ENCODE results near the gene BAIAP2.
"Not testable (repeated sequence)": the region's sequence is repeated elsewhere in the genome, so short reads cannot be mapped to it uniquely, and the experiment has no call there.

Gene BAIAP2

GRCh38 chr17:81138500-81138899 is 103.5 kb downstream of the BAIAP2 start:
- Mint-ChIP-seq H3K9me3 (peaks cover 19% of the 10 kb centered on the region), H3K4me3 (no peak overlapping the region), H3K27ac (no peak overlapping the region), H3K4me1 (no peaks in the 10 kb centered on the region), H3K27me3 (no peaks in the 10 kb centered on the region), H3K36me3 (no peaks in the 10 kb centered on the region)
- CTCF ChIA-PET = no interaction called here
- no peak for DNase-seq

GRCh38 chr17:81139428-81139827 is 104.5 kb downstream of the BAIAP2 start:
- Mint-ChIP-seq H3K4me1 (no peaks in the 10 kb centered on the region), H3K27me3 (no peaks in the 10 kb centered on the region), H3K4me3 (no peak overlapping the region), H3K9me3 (peaks cover 19% of the 10 kb centered on the region), H3K36me3 (no peaks in the 10 kb centered on the region), H3K27ac (no peak overlapping the region)
- no peak for DNase-seq
- CTCF ChIA-PET = no interaction called here

DNA sequence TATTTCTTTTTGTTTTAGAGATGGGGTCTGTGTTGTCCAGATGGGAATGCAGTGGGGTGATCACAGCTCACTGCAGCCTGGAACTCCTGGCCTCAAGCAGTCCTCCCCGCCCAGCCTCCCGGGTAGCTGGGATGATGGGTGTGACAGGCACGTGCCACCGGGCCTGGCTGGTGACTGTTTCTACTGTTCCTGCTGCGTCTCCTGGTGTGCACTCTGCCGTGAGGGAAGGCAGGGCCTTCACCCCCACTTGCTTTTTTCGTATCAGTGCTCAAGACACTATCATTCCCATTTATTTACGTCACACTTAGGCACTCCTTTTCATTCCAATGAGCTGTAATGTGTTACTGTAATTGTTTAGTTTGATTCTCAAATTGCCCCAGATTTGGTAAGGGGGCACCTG is 105.1 kb downstream of the BAIAP2 start:
- no peaks in the 10 kb centered on the region for H3K36me3 Mint-ChIP-seq
- peaks cover 19% of the 10 kb centered on the region for H3K9me3 Mint-ChIP-seq
- H3K4me1 Mint-ChIP-seq = no peaks in the 10 kb centered on the region
- no peaks in the 10 kb centered on the region for H3K27me3 Mint-ChIP-seq
- no peak overlapping the region for H3K27ac Mint-ChIP-seq
- CTCF ChIA-PET = no interaction called here
- no peak overlapping the region for H3K4me3 Mint-ChIP-seq
- DNase-seq = no peak

DNA sequence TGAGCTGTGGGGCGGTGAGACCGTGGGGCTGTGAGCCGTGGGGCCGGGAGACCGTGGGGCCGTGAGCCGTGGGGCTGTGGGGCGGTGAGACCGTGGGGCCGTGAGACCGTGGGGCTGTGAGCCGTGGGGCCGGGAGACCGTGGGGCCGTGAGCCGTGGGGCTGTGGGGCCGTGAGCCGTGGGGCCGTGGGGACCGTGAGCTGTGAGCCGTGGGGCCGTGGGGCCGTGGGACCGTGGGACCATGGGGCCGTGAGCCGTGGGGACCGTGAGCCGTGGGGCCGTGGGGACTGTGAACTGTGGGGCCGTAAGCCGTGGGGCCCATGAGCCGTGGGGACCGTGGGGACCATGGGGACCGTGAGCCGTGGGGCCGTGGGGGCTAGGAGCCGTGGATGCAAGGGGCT is 105.7 kb downstream of the BAIAP2 start:
- Mint-ChIP-seq H3K9me3 (peaks cover 19% of the 10 kb centered on the region), H3K36me3 (no peaks in the 10 kb centered on the region), H3K4me3 (no peak overlapping the region), H3K27ac (no peak overlapping the region), H3K27me3 (no peaks in the 10 kb centered on the region), H3K4me1 (no peaks in the 10 kb centered on the region)
- CTCF ChIA-PET = interaction anchor here (0.6 to 1.9 kb wide), 3 partner anchors 98 to 367 kb away, joined by 3 to 6 read pairs (median 3); partner anchors contain the start of genes NDUFAF8 and TEPSIN
- no peak for DNase-seq

GRCh38 chr17:81142301-81143199 is 107.6 kb downstream of the BAIAP2 start:
- no peaks in the 10 kb centered on the region for H3K4me1 Mint-ChIP-seq
- CTCF ChIA-PET = interaction anchor here (0.6 to 2.4 kb wide), 9 partner anchors 8 to 342 kb away, joined by 3 to 10 read pairs (median 3); partner anchors contain the start of genes NDUFAF8 and TEPSIN
- H3K4me3 Mint-ChIP-seq = no peak overlapping the region
- no peak overlapping the region for H3K27ac Mint-ChIP-seq
- H3K36me3 Mint-ChIP-seq = no peaks in the 10 kb centered on the region
- DNase-seq = peak; percentile 80
- peaks cover 17% of the 10 kb centered on the region for H3K9me3 Mint-ChIP-seq
- H3K27me3 Mint-ChIP-seq = no peaks in the 10 kb centered on the region

DNA sequence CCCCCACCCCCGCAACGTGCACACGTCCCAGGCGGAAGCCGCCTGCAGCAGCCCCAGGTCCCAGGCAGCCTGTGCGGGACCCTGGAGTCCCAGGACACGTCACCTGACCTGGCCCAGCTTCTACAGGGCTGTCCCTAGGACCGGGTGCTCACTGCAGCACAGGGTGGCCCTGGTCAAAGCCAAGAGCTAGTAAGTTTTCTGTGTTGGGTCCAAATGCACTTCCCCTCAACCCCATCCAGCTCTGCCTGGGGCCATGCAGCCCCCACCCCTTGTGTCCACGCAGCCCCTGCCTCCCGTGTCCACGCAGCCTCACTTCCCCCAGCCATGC is 108.2 kb downstream of the BAIAP2 start:
- Mint-ChIP-seq H3K36me3 (no peaks in the 10 kb centered on the region), H3K4me1 (no peaks in the 10 kb centered on the region), H3K27ac (no peak overlapping the region), H3K4me3 (no peak overlapping the region), H3K9me3 (peaks cover 11% of the 10 kb centered on the region), H3K27me3 (no peaks in the 10 kb centered on the region)
- DNase-seq = no peak
- CTCF ChIA-PET = interaction anchor here (0.6 to 2.4 kb wide), 5 partner anchors 10 to 341 kb away, joined by 3 to 10 read pairs (median 3); no protein-coding TSS in a partner anchor

GRCh38 chr17:81143717-81144422 is 108.9 kb downstream of the BAIAP2 start:
- Mint-ChIP-seq H3K27ac (no peak overlapping the region), H3K4me3 (no peak overlapping the region), H3K4me1 (no peaks in the 10 kb centered on the region), H3K27me3 (peaks cover 5% of the 10 kb centered on the region), H3K9me3 (peaks cover 4% of the 10 kb centered on the region), H3K36me3 (no peaks in the 10 kb centered on the region)
- no peak for DNase-seq
- CTCF ChIA-PET = interaction anchor here (0.9 to 2.4 kb wide), 2 partner anchors 12 to 340 kb away, joined by 3 to 10 read pairs; no protein-coding TSS in a partner anchor

DNA sequence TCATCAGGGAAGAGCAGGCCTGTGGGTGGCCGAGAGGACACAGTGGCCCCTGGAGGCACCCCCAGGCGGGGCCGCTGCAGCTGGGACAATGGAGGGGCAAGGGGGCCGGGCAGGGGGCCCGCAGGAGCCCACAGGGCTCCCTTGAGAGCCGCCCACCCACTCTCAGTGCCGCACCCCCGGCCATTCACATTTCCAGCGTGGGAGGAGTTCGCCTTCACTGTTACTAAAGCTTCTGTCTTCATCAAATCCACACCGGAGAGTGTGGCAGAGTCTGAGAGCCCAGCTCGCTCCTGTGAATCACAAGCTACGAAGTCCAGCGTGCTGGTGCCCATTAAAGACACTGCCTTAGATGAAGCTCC is 109.5 kb downstream of the BAIAP2 start:
- Mint-ChIP-seq H3K4me3 (no peak overlapping the region), H3K4me1 (no peaks in the 10 kb centered on the region), H3K9me3 (no peaks in the 10 kb centered on the region), H3K36me3 (no peaks in the 10 kb centered on the region), H3K27me3 (peaks cover 5% of the 10 kb centered on the region), H3K27ac (no peak overlapping the region)
- CTCF ChIA-PET = interaction anchor here (0.9 kb wide), 1 partner anchor 12 kb away, joined by 3 read pairs; no protein-coding TSS in a partner anchor
- DNase-seq = no peak

DNA sequence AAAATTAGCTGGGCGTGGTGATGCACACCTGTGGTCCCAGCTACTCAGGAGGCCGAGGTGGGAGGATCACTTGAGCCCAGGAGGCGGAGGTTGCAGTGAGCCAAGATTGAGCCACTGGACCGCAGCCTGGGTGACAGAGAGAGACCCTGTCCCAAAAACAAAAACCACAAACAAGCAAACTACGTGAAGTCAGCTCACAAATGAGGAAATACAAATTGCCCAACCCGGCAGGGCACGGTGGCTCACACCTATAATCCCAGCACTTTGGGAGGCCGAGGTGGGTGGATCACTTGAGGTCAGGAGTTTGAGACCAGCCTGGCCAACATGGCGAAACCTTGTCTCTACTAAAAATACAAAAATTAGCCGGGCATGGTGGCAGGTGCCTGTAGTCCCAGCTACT is 111.3 kb downstream of the BAIAP2 start:
- H3K27ac Mint-ChIP-seq, H3K4me3 Mint-ChIP-seq, DNase-seq, H3K36me3 Mint-ChIP-seq, H3K9me3 Mint-ChIP-seq, CTCF ChIA-PET, H3K4me1 Mint-ChIP-seq: not testable (repeated sequence)
- H3K27me3 Mint-ChIP-seq = peaks cover 14% of the 10 kb centered on the region

- no peaks in the 10 kb centered on the region for H3K9me3 Mint-ChIP-seq
- CTCF ChIA-PET = no interaction called here
- peaks cover 23% of the 10 kb centered on the region for H3K27me3 Mint-ChIP-seq
- no peaks in the 10 kb centered on the region for H3K36me3 Mint-ChIP-seq
- no peaks in the 10 kb centered on the region for H3K4me1 Mint-ChIP-seq
- DNase-seq = no peak
- no peak overlapping the region for H3K4me3 Mint-ChIP-seq
- H3K27ac Mint-ChIP-seq = no peak overlapping the region
These were observed 112.8 kb downstream of the BAIAP2 start for GRCh38 chr17:81147701-81148100.

DNA sequence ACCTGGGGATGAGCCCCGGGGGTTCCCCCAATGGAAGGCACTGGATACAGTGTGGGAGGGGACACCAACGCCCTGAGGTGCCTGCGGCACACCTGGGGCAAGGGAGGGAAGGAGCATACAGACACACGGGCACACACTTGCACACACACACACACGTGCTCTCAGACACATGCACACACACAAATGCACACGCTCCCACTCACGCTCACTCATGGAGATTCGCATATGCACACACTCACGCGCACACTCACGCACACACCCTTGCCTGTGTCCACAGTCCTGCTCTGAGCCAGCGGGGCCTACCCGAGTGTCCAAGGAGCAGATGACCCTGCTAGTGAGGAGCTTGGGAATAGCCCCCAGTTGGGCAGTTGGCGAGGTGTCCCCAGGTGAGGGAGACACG is 113.6 kb downstream of the BAIAP2 start:
- Mint-ChIP-seq H3K4me1 (no peaks in the 10 kb centered on the region), H3K27ac (peak overlapping the region; percentile 37), H3K36me3 (no peaks in the 10 kb centered on the region), H3K9me3 (no peaks in the 10 kb centered on the region), H3K27me3 (peaks cover 23% of the 10 kb centered on the region), H3K4me3 (no peak overlapping the region)
- CTCF ChIA-PET = no interaction called here
- no peak for DNase-seq

GRCh38 chr17:81148986-81149533 is 114.1 kb downstream of the BAIAP2 start:
- no peaks in the 10 kb centered on the region for H3K4me1 Mint-ChIP-seq
- no peak overlapping the region for H3K4me3 Mint-ChIP-seq
- no peak overlapping the region for H3K27ac Mint-ChIP-seq
- peaks cover 23% of the 10 kb centered on the region for H3K27me3 Mint-ChIP-seq
- H3K9me3 Mint-ChIP-seq = no peaks in the 10 kb centered on the region
- CTCF ChIA-PET = no interaction called here
- no peak for DNase-seq
- H3K36me3 Mint-ChIP-seq = no peaks in the 10 kb centered on the region

- CTCF ChIA-PET = interaction anchor here (0.8 kb wide), 1 partner anchor 9 kb away, joined by 3 read pairs; no protein-coding TSS in a partner anchor
- Mint-ChIP-seq H3K36me3 (no peaks in the 10 kb centered on the region), H3K27ac (no peak overlapping the region), H3K27me3 (peaks cover 23% of the 10 kb centered on the region), H3K4me1 (no peaks in the 10 kb centered on the region), H3K4me3 (no peak overlapping the region), H3K9me3 (no peaks in the 10 kb centered on the region)
- DNase-seq = no peak
These were observed 115.6 kb downstream of the BAIAP2 start for GRCh38 chr17:81150377-81151077.

GRCh38 chr17:81151278-81151677 is 116.3 kb downstream of the BAIAP2 start:
- Mint-ChIP-seq H3K4me1 (no peaks in the 10 kb centered on the region), H3K36me3 (no peaks in the 10 kb centered on the region), H3K27ac (no peak overlapping the region), H3K9me3 (no peaks in the 10 kb centered on the region), H3K4me3 (no peak overlapping the region), H3K27me3 (peaks cover 23% of the 10 kb centered on the region)
- DNase-seq = no peak
- CTCF ChIA-PET = interaction anchor here (1.3 kb wide), 1 partner anchor 334 kb away, joined by 4 read pairs; no protein-coding TSS in a partner anchor
